Osteoblast (primary cell): ENCODE results near the gene SH2D3C. TPM values are rescaled to one million over a fixed set of nuclear protein-coding genes. Genes with fewer than 3 reads are reported as not detected.

Experiments
- DNase-seq: peaks from one replicate; pipeline ENCODE4 v3.0.0; 2011; ENCODE audit warnings: low spot score, mixed read lengths; ENCODE audit not compliant: insufficient read length; ENCODE audit errors: missing footprints
- H2AFZ ChIP-seq: 2 replicates; pipeline ENCODE4 v1.6.0; 2011; ENCODE audit warnings: mild to moderate bottlenecking, low read length
- H3K27ac ChIP-seq: 2 replicates; pipeline ENCODE4 v1.5.1; 2011; ENCODE audit warnings: mild to moderate bottlenecking, low read depth, low read length, moderate library complexity
- H3K27me3 ChIP-seq: 2 replicates; pipeline ENCODE4 v1.6.0; 2012; ENCODE audit warnings: mild to moderate bottlenecking, control low read depth, inconsistent platforms, low read length, moderate library complexity; ENCODE audit not compliant: insufficient read depth
- H3K36me3 ChIP-seq: 2 replicates; pipeline ENCODE4 v1.5.1; 2011; ENCODE audit warnings: mild to moderate bottlenecking, low read length, control low read depth, moderate library complexity; ENCODE audit not compliant: insufficient read depth
- H3K4me1 ChIP-seq: 2 replicates; pipeline ENCODE4 v1.5.1; 2011; ENCODE audit warnings: mild to moderate bottlenecking, low read length, control low read depth, moderate library complexity; ENCODE audit not compliant: insufficient read depth
- H3K4me2 ChIP-seq: 2 replicates; pipeline ENCODE4 v1.6.0; 2011; ENCODE audit warnings: mild to moderate bottlenecking, low read length; ENCODE audit not compliant: insufficient read depth
- H3K4me3 ChIP-seq: fragments of 200-600 bp; sonication (generic); 3 replicates; pipeline ENCODE4 v1.5.1; 2012; ENCODE audit warnings: mild to moderate bottlenecking, low read length, inconsistent platforms; ENCODE audit not compliant: insufficient read depth
- H3K79me2 ChIP-seq: 2 replicates; pipeline ENCODE4 v1.6.0; 2012; ENCODE audit warnings: mild to moderate bottlenecking, low read length, control low read depth, inconsistent platforms; ENCODE audit not compliant: insufficient read depth
- H3K9me3 ChIP-seq: 2 replicates; pipeline ENCODE4 v1.5.1; 2011; ENCODE audit warnings: low read depth, low read length, control low read depth
- H4K20me1 ChIP-seq: 2 replicates; pipeline ENCODE4 v1.6.0; 2012; ENCODE audit warnings: mild to moderate bottlenecking, low read length, control low read depth; ENCODE audit not compliant: insufficient read depth
- CTCF ChIP-seq: IDR thresholded peaks from 2 replicates; pipeline ENCODE4 v1.5.1; 2011; ENCODE audit warnings: mild to moderate bottlenecking, low read depth, low read length, moderate library complexity; ENCODE audit errors: extremely low read depth
- total RNA-seq: library from RNA; depleted of rRNA; stranded (reverse); fragments of >200 nt; gene quantifications from 2 replicates; pipeline ENCODE4 v1.2.3, GENCODE V29; 2012

Gene SH2D3C
- total RNA-seq, 1 donor = 0.36 TPM

GRCh38 chr9:127805620-127806019 lies 27.2 kb upstream of the SH2D3C start:
- H3K79me2 ChIP-seq = peaks cover 47% of the 10 kb centered on the region
- H3K27me3 ChIP-seq = no peaks in the 10 kb centered on the region
- peak; percentile 47 for TF ChIP-seq CTCF
- peak; percentile 89 for DNase-seq
- H3K9me3 ChIP-seq = no peaks in the 10 kb centered on the region
- H3K4me2 ChIP-seq = no peak overlapping the region
- no peak overlapping the region for H2AFZ ChIP-seq
- H3K36me3 ChIP-seq = peaks cover 50% of the 10 kb centered on the region
- H3K4me3 ChIP-seq = no peak overlapping the region
- H3K27ac ChIP-seq = no peak overlapping the region
- H4K20me1 ChIP-seq = peaks cover 25% of the 10 kb centered on the region
- H3K4me1 ChIP-seq = peaks cover 22% of the 10 kb centered on the region

GRCh38 chr9:127803507-127804352 lies 25.3 kb upstream of the SH2D3C start:
- Histone ChIP-seq H3K27me3 (no peaks in the 10 kb centered on the region), H3K9me3 (no peaks in the 10 kb centered on the region), H4K20me1 (peaks cover 18% of the 10 kb centered on the region), H3K27ac (peak overlapping the region; percentile 82), H3K36me3 (peaks cover 41% of the 10 kb centered on the region), H3K4me3 (peak overlapping the region; percentile 83), H2AFZ (peak overlapping the region; percentile 30), H3K79me2 (peaks cover 45% of the 10 kb centered on the region), H3K4me1 (peaks cover 22% of the 10 kb centered on the region), H3K4me2 (peak overlapping the region; percentile 81)
- DNase-seq = peak; percentile 95
- TF ChIP-seq CTCF = no peak

GRCh38 chr9:127802576-127803443 lies 24.3 kb upstream of the SH2D3C start, which contains the start of gene FPGS:
Gene FPGS, plus strand, starts transcription at chr9:127802882. Its CDS starts 43 bp downstream, at chr9:127802925.
- Histone ChIP-seq H3K4me2 (peak within 1 kb of the TSS; percentile 81), H3K4me3 (peak within 1 kb of the TSS; percentile 83), H3K27ac (peak within 1 kb of the TSS; percentile 82), H3K79me2 (peaks cover 38% of the 10 kb centered on the region), H3K36me3 (peaks cover 31% of the 10 kb centered on the region), H3K9me3 (no peaks in the 10 kb centered on the region), H3K27me3 (no peaks in the 10 kb centered on the region), H2AFZ (peak within 1 kb of the TSS; percentile 92), H4K20me1 (peaks cover 15% of the 10 kb centered on the region), H3K4me1 (peaks cover 22% of the 10 kb centered on the region)
- TF ChIP-seq CTCF = no peak
- peak; percentile 99 for DNase-seq
